SK-N-SH treated with all-trans-retinoic acid at 6 μM for 48 hours (cell line): ENCODE data around the gene CYB5A.
"Not testable (repeated sequence)": the region's sequence is repeated elsewhere in the genome, so short reads cannot be mapped to it uniquely, and the experiment has no call there.

ENCODE experiments used
- ATAC-seq: fragments of 200-7000 bp; cut with Tn5 transposase; 3 replicates; pipeline ENCODE4 v1.9.1; 2020; ENCODE audit warnings: mild to moderate bottlenecking, moderate library complexity
- ARNTL ChIP-seq: fragments of 450-650 bp; formaldehyde crosslinking; IDR thresholded peaks from 2 replicates; pipeline ENCODE4 v1.5.0; 2020; ENCODE audit warnings: low read depth, mild to moderate bottlenecking, moderate library complexity, borderline replicate concordance
- BACH2 ChIP-seq: fragments of 250-450 bp; sonication (Bioruptor Pico); IDR thresholded peaks from 2 replicates; pipeline ENCODE4 v1.9.0; 2021; ENCODE audit warnings: mild to moderate bottlenecking, borderline replicate concordance
- CREB5 ChIP-seq: fragments of 250-450 bp; sonication (Bioruptor Pico); IDR thresholded peaks from 2 replicates; pipeline ENCODE4 v1.5.1; 2020; ENCODE audit warnings: low read depth, mild to moderate bottlenecking, moderate library complexity
- CSRNP3 ChIP-seq: fragments of 250-450 bp; sonication (Bioruptor Pico); IDR thresholded peaks from 2 replicates; pipeline ENCODE4 v1.5.1; 2021; ENCODE audit warnings: mild to moderate bottlenecking, moderate library complexity
- ISL1 ChIP-seq: fragments of 250-450 bp; sonication (Bioruptor Pico); IDR thresholded peaks from 2 replicates; pipeline ENCODE4 v2.1.2; 2022; ENCODE audit warnings: mild to moderate bottlenecking, moderate library complexity
- OSR1 ChIP-seq: fragments of 250-450 bp; sonication (Bioruptor Pico); IDR thresholded peaks from 2 replicates; pipeline ENCODE4 v1.8.0; 2022; ENCODE audit warnings: moderate library complexity, mild to moderate bottlenecking, inconsistent platforms
- PATZ1 ChIP-seq: fragments of 250-450 bp; sonication (Bioruptor Pico); IDR thresholded peaks from 2 replicates; pipeline ENCODE4 v1.8.0; 2020; ENCODE audit warnings: mild to moderate bottlenecking, moderate library complexity, borderline replicate concordance
- PPARA ChIP-seq: fragments of 250-450 bp; sonication (Bioruptor Pico); IDR thresholded peaks from 2 replicates; pipeline ENCODE4 v1.5.0; 2020; ENCODE audit warnings: mild to moderate bottlenecking, borderline replicate concordance
- RARB ChIP-seq: fragments of 250-450 bp; sonication (Bioruptor Pico); IDR thresholded peaks from 2 replicates; pipeline ENCODE4 v1.8.0; 2021; ENCODE audit warnings: mild to moderate bottlenecking, moderate library complexity
- SNAI2 ChIP-seq: fragments of 250-450 bp; sonication (Bioruptor Pico); IDR thresholded peaks from 2 replicates; pipeline ENCODE4 v1.5.0; 2020; ENCODE audit warnings: mild to moderate bottlenecking, moderate library complexity
- TCF4 ChIP-seq: fragments of 250-450 bp; sonication (Bioruptor Pico); IDR thresholded peaks from 2 replicates; pipeline ENCODE4 v1.8.0; 2021; ENCODE audit warnings: mild to moderate bottlenecking, moderate library complexity, borderline replicate concordance
- TOX ChIP-seq: fragments of 250-450 bp; sonication (Bioruptor Pico); IDR thresholded peaks from 2 replicates; pipeline ENCODE4 v1.8.0; 2021; ENCODE audit warnings: mild to moderate bottlenecking, moderate library complexity, borderline replicate concordance
- ZC3H10 ChIP-seq: fragments of 250-450 bp; sonication (Bioruptor Pico); IDR thresholded peaks from 2 replicates; pipeline ENCODE4 v1.5.1; 2021; ENCODE audit warnings: mild to moderate bottlenecking, moderate library complexity
- ZFP3 ChIP-seq: fragments of 250-450 bp; sonication (Bioruptor Pico); IDR thresholded peaks from 2 replicates; pipeline ENCODE4 v1.5.0; 2020; ENCODE audit warnings: mild to moderate bottlenecking, moderate library complexity
- ZNF565 ChIP-seq: fragments of 450-650 bp; formaldehyde crosslinking; conservative IDR thresholded peaks from 2 replicates; pipeline ENCODE4 v1.5.0; 2020; ENCODE audit warnings: low read depth, mild to moderate bottlenecking, moderate library complexity
- ZNF70 ChIP-seq: fragments of 450-650 bp; formaldehyde crosslinking; IDR thresholded peaks from 2 replicates; pipeline ENCODE4 v1.5.0; 2020; ENCODE audit warnings: mild to moderate bottlenecking, moderate library complexity
- TF ChIP-seq, protein P1 (sequence below): fragments of 250-450 bp; sonication (Bioruptor Pico); IDR thresholded peaks from 2 replicates; pipeline ENCODE4 v1.5.0; 2020; ENCODE audit warnings: mild to moderate bottlenecking, moderate library complexity
- TF ChIP-seq, protein P2 (sequence below): fragments of 250-450 bp; sonication (Bioruptor Pico); IDR thresholded peaks from 2 replicates; pipeline ENCODE4 v1.8.0; 2021; ENCODE audit warnings: low read depth, mild to moderate bottlenecking, moderate library complexity, borderline replicate concordance

CYB5A gene

DNA sequence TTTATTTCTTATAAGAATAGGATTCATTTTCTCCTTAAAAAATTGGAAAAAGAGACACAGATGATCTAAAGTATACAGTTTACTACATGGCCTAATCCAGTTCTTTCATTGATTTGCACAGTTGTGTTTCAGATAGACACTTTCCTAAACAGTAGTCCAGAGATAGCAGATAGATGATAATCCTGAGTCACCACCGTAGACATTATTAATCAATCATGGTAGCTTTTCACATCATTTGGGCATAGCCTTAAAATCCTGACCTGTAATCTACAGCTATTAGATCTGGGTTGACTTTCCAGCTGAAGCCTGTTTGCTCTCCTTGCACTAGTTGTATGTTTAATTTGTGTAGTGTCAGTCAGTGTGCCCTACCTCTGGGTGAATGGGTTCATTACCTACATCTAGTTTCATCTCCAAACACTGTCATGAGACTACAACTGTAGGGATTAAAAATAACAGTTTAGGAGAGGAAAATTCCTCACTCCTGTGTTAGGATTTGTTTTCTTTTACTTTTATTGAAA lies 38.0 kb upstream of the CYB5A start:
- no peak for ATAC-seq
- TF ChIP-seq SNAI2 (no peak), ARNTL (CRISPR knock-in tag) (no peak), RARB (CRISPR knock-in tag) (no peak), OSR1 (CRISPR knock-in tag) (no peak), PATZ1 (CRISPR knock-in tag) (no peak), BACH2 (CRISPR knock-in tag) (no peak), TCF4 (CRISPR knock-in tag) (no peak), ZNF565 (no peak), ZNF70 (CRISPR knock-in tag) (no peak)
- TF ChIP-seq, protein P1, sequence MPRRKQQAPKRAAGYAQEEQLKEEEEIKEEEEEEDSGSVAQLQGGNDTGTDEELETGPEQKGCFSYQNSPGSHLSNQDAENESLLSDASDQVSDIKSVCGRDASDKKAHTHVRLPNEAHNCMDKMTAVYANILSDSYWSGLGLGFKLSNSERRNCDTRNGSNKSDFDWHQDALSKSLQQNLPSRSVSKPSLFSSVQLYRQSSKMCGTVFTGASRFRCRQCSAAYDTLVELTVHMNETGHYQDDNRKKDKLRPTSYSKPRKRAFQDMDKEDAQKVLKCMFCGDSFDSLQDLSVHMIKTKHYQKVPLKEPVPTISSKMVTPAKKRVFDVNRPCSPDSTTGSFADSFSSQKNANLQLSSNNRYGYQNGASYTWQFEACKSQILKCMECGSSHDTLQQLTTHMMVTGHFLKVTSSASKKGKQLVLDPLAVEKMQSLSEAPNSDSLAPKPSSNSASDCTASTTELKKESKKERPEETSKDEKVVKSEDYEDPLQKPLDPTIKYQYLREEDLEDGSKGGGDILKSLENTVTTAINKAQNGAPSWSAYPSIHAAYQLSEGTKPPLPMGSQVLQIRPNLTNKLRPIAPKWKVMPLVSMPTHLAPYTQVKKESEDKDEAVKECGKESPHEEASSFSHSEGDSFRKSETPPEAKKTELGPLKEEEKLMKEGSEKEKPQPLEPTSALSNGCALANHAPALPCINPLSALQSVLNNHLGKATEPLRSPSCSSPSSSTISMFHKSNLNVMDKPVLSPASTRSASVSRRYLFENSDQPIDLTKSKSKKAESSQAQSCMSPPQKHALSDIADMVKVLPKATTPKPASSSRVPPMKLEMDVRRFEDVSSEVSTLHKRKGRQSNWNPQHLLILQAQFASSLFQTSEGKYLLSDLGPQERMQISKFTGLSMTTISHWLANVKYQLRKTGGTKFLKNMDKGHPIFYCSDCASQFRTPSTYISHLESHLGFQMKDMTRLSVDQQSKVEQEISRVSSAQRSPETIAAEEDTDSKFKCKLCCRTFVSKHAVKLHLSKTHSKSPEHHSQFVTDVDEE (CRISPR knock-in tag), result no peak

- no peak for ATAC-seq
- TF ChIP-seq ZNF565 (no peak), ISL1 (CRISPR knock-in tag) (no peak), PPARA (no peak), ZC3H10 (no peak), BACH2 (CRISPR knock-in tag) (no peak), ARNTL (CRISPR knock-in tag) (no peak), CSRNP3 (CRISPR knock-in tag) (no peak), TCF4 (CRISPR knock-in tag) (no peak), TOX (CRISPR knock-in tag) (no peak), CREB5 (CRISPR knock-in tag) (no peak), OSR1 (CRISPR knock-in tag) (no peak), ZFP3 (CRISPR knock-in tag) (no peak), PATZ1 (CRISPR knock-in tag) (no peak)
- TF ChIP-seq, protein P2, sequence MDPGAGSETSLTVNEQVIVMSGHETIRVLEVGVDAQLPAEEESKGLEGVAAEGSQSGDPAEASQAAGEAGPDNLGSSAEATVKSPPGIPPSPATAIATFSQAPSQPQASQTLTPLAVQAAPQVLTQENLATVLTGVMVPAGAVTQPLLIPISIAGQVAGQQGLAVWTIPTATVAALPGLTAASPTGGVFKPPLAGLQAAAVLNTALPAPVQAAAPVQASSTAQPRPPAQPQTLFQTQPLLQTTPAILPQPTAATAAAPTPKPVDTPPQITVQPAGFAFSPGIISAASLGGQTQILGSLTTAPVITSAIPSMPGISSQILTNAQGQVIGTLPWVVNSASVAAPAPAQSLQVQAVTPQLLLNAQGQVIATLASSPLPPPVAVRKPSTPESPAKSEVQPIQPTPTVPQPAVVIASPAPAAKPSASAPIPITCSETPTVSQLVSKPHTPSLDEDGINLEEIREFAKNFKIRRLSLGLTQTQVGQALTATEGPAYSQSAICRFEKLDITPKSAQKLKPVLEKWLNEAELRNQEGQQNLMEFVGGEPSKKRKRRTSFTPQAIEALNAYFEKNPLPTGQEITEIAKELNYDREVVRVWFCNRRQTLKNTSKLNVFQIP (CRISPR knock-in tag), result no peak
- TF ChIP-seq, protein P1 (CRISPR knock-in tag), result no peak
These were observed 36.4 kb upstream of the CYB5A start for GRCh38 chr18:74328206-74328605.

DNA sequence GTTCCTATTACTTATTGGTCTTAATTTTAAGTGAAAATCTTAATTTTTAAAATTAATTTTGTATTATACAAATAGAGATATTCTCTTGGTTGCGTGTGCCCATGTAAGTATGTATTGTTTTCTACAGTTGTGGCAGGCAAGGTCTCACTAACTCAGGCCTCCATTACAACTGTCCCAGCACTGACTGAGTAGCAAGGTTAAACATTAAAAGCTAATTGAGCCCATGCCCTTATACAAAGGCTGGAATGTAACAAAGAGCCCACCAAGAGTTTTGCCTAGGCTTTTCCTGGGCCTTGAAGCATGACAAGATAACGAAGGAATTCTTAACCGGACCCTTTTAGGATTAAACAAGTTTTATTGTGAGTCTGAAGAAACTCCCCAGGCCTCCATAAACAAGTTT lies 35.0 kb upstream of the CYB5A start:
- ATAC-seq, result not testable (repeated sequence)
